Caco-2 (cell line): Measurements from ENCODE around the gene TOE1. TPM values are rescaled to one million over a fixed set of nuclear protein-coding genes. Genes with fewer than 3 reads are reported as not detected.

Experiments
- BruUV-seq: library from RNA; stranded (reverse); fragments of 400-500 nt; replicated peaks from 2 replicates; lab custom pipeline; 2021; lab: Mats Ljungman, UMichigan
- CTCF ChIA-PET: fragments of 300-600 bp; sonication (Branson Sonifier 250); formaldehyde crosslinking; loops from one replicate; lab custom pipeline; 2022; ENCODE audit warnings: antibody characterized with exemption; lab: Charles Lee
- POLR2A ChIA-PET: fragments of 300-600 bp; sonication (Branson Sonifier 250); formaldehyde crosslinking; loops from one replicate; lab custom pipeline; 2022; ENCODE audit warnings: antibody characterized with exemption; lab: Charles Lee
- DNase-seq, 2 experiments: peaks; one replicate each; pipeline versions ENCODE4 v3.0.0 to v3.0.0-alpha.2; 2020 to 2022
- H3K27me3 ChIP-seq: replicated peaks from 2 replicates; pipeline ENCODE4 v1.6.0; 2011; ENCODE audit warnings: low read length; ENCODE audit not compliant: control insufficient read depth, insufficient read depth
- H3K36me3 ChIP-seq: 2 replicates; pipeline ENCODE4 v1.5.1; 2011; ENCODE audit warnings: low read length; ENCODE audit not compliant: control insufficient read depth, insufficient read depth
- H3K4me1 ChIP-seq: fragments of 250-450 bp; sonication (Bioruptor Pico); 2 replicates; pipeline ENCODE4 v1.5.1; 2020; ENCODE audit warnings: mild to moderate bottlenecking
- H3K4me3 ChIP-seq: 2 replicates; pipeline ENCODE4 v1.5.1; 2011; ENCODE audit warnings: low read depth, mild to moderate bottlenecking, control low read depth, low read length
- H3K9me3 ChIP-seq: fragments of 250-450 bp; sonication (Bioruptor Pico); 2 replicates; pipeline ENCODE4 v1.5.1; 2020; ENCODE audit warnings: mild to moderate bottlenecking, moderate library complexity
- H3K27ac Mint-ChIP-seq: one replicate; pipeline ENCODE4 v1.8.0; 2022; ENCODE audit warnings: mixed read lengths; ENCODE audit not compliant: unreplicated experiment
- H3K27me3 Mint-ChIP-seq: one replicate; pipeline ENCODE4 v1.8.0; 2022; ENCODE audit warnings: mixed read lengths; ENCODE audit not compliant: insufficient read depth, unreplicated experiment
- H3K36me3 Mint-ChIP-seq: one replicate; pipeline ENCODE4 v1.8.0; 2022; ENCODE audit warnings: mild to moderate bottlenecking, mixed read lengths; ENCODE audit not compliant: insufficient read depth, unreplicated experiment
- H3K4me1 Mint-ChIP-seq: one replicate; pipeline ENCODE4 v1.8.0; 2022; ENCODE audit warnings: low read depth, mixed read lengths; ENCODE audit not compliant: unreplicated experiment
- H3K4me3 Mint-ChIP-seq: one replicate; pipeline ENCODE4 v1.8.0; 2022; ENCODE audit warnings: mild to moderate bottlenecking, moderate library complexity, mixed read lengths; ENCODE audit not compliant: unreplicated experiment
- H3K9me3 Mint-ChIP-seq: one replicate; pipeline ENCODE4 v1.8.0; 2022; ENCODE audit warnings: mixed read lengths; ENCODE audit not compliant: unreplicated experiment
- CTCF ChIP-seq, 2 experiments: fragments of 200-600 bp in 1 of 2; IDR thresholded peaks; 1 replicate in 1 of 2; 2 replicates in 1 of 2; pipeline versions ENCODE4 v1.5.1 to v1.8.0; 2011 to 2022; ENCODE audit warnings: antibody characterized with exemption in 1 of 2, control low read depth in 1 of 2, inconsistent platforms in 1 of 2, low read depth in 1 of 2, low read length in 1 of 2, mild to moderate bottlenecking in 1 of 2, moderate library complexity in 1 of 2; ENCODE audit not compliant: insufficient read depth in 1 of 2, severe bottlenecking in 1 of 2, unreplicated experiment in 1 of 2
- intact Hi-C: fragments of 100-400 bp; cut with micrococcal nuclease; formaldehyde crosslinking; loops from one replicate; pipeline ENCODE4 v1.10.0; 2022; ENCODE audit not compliant: unreplicated experiment
- total RNA-seq: library from RNA; stranded (reverse); gene quantifications from 2 replicates; pipeline ENCODE4 v1.2.3, GENCODE V29; 2022

Gene TOE1
- total RNA-seq, 1 experiment from 2014 or later, result 15.5 TPM

- no peaks in the 10 kb centered on the region for H3K9me3 ChIP-seq
- Mint-ChIP-seq H3K36me3 (peaks cover 5% of the 10 kb centered on the region), H3K4me1 (peaks cover 16% of the 10 kb centered on the region), H3K27ac (no peak overlapping the region), H3K4me3 (no peak overlapping the region), H3K27me3 (no peaks in the 10 kb centered on the region), H3K9me3 (no peaks in the 10 kb centered on the region)
- H3K4me3 ChIP-seq, result no peak overlapping the region
- ChIA-PET CTCF (no interaction called here), POLR2A (interaction anchor here (1.9 kb wide), 1 partner anchor 20 kb away, joined by 5 read pairs; the partner anchor contains the start of gene HPDL)
- intact Hi-C loops, result loop anchor here (10.0 kb wide), 1 partner anchor 472 kb away; no protein-coding TSS in a partner anchor
- no peak for DNase-seq
- no peaks in the 10 kb centered on the region for H3K36me3 ChIP-seq
- no peaks in the 10 kb centered on the region for H3K27me3 ChIP-seq
- peaks cover 7% of the 10 kb centered on the region; the same call in 1 of the 2 replicates for H3K4me1 ChIP-seq
- BruUV-seq, result no TSS peak
- no peak for TF ChIP-seq CTCF (IDR thresholded peaks at IDR 0.05; ENCODE audit: insufficient read depth in 1 of 2, low read depth in 1 of 2, low read length in 1 of 2, severe bottlenecking in 1 of 2, unreplicated experiment in 1 of 2)
Measured at GRCh38 chr1:45306905-45307304, 33.1 kb upstream of the TOE1 start.

- Mint-ChIP-seq H3K36me3 (no peaks in the 10 kb centered on the region), H3K4me1 (no peaks in the 10 kb centered on the region), H3K27me3 (no peaks in the 10 kb centered on the region), H3K9me3 (no peaks in the 10 kb centered on the region), H3K4me3 (no peak overlapping the region), H3K27ac (no peak overlapping the region)
- DNase-seq, result no peak
- Histone ChIP-seq H3K4me1 (no peaks in the 10 kb centered on the region), H3K4me3 (no peak overlapping the region), H3K36me3 (no peaks in the 10 kb centered on the region), H3K9me3 (no peaks in the 10 kb centered on the region), H3K27me3 (no peaks in the 10 kb centered on the region)
- no TSS peak for BruUV-seq
- CTCF ChIA-PET, result interaction anchor here (0.6 kb wide), 1 partner anchor 11 kb away, joined by 5 read pairs; no protein-coding TSS in a partner anchor
- POLR2A ChIA-PET, result no interaction called here
- no peak for TF ChIP-seq CTCF (IDR thresholded peaks at IDR 0.05; ENCODE audit: insufficient read depth in 1 of 2, low read depth in 1 of 2, low read length in 1 of 2, severe bottlenecking in 1 of 2, unreplicated experiment in 1 of 2)
- intact Hi-C loops, result no loop called here
Measured at GRCh38 chr1:45314266-45314665, 25.7 kb upstream of the TOE1 start.

- no peak for DNase-seq
- BruUV-seq, result no TSS peak
- Mint-ChIP-seq H3K36me3 (no peaks in the 10 kb centered on the region), H3K27ac (no peak overlapping the region), H3K27me3 (no peaks in the 10 kb centered on the region), H3K4me3 (no peak overlapping the region), H3K4me1 (no peaks in the 10 kb centered on the region), H3K9me3 (no peaks in the 10 kb centered on the region)
- no peaks in the 10 kb centered on the region for H3K27me3 ChIP-seq
- intact Hi-C loops, result no loop called here
- POLR2A ChIA-PET, result interaction anchor here (1.2 kb wide), 1 partner anchor 14 kb away, joined by 3 read pairs; no protein-coding TSS in a partner anchor
- H3K4me3 ChIP-seq, result no peak overlapping the region
- no peak for TF ChIP-seq CTCF (IDR thresholded peaks at IDR 0.05; ENCODE audit: insufficient read depth in 1 of 2, low read depth in 1 of 2, low read length in 1 of 2, severe bottlenecking in 1 of 2, unreplicated experiment in 1 of 2)
- H3K36me3 ChIP-seq, result no peaks in the 10 kb centered on the region
- no peaks in the 10 kb centered on the region for H3K4me1 ChIP-seq
- no peaks in the 10 kb centered on the region for H3K9me3 ChIP-seq
- CTCF ChIA-PET, result interaction anchor here (1.1 kb wide), 1 partner anchor 14 kb away, joined by 3 read pairs; no protein-coding TSS in a partner anchor
Measured at GRCh38 chr1:45317166-45317565, 22.8 kb upstream of the TOE1 start.
